A673 (cell line): ENCODE data around the gene FUBP3. TPM values are rescaled to one million over a fixed set of nuclear protein-coding genes. Genes with fewer than 3 reads are reported as not detected.

Source experiments
- BruUV-seq: library from RNA; stranded (reverse); fragments of 400-500 nt; replicated peaks from 2 replicates; lab custom pipeline; 2021; lab: Mats Ljungman, UMichigan
- CTCF ChIA-PET: fragments of 300-600 bp; sonication (Branson Sonifier 250); formaldehyde crosslinking; loops from one replicate; lab custom pipeline; 2022; ENCODE audit warnings: antibody characterized with exemption; lab: Charles Lee
- POLR2A ChIA-PET: fragments of 300-600 bp; sonication (Branson Sonifier 250); formaldehyde crosslinking; loops from one replicate; lab custom pipeline; 2022; ENCODE audit warnings: antibody characterized with exemption; ENCODE audit not compliant: low non-redundant PET; lab: Charles Lee
- DNase-seq: peaks from one replicate; pipeline ENCODE4 v3.0.0-alpha.2; 2015; ENCODE audit warnings: low spot score
- H3K27ac ChIP-seq: fragments of 200-600 bp; sonication (generic); 2 replicates; pipeline ENCODE4 v1.5.1; 2016; ENCODE audit warnings: mixed run types, low read depth, mild to moderate bottlenecking, mixed read lengths, antibody characterized with exemption, low read length; ENCODE audit not compliant: poor library complexity, severe bottlenecking
- H3K27me3 ChIP-seq: fragments of 200-600 bp; sonication (generic); replicated peaks from 2 replicates; pipeline ENCODE4 v1.6.1; 2017; ENCODE audit warnings: mixed run types, low read depth, mild to moderate bottlenecking, mixed read lengths, antibody characterized with exemption, low read length; ENCODE audit not compliant: insufficient read depth, poor library complexity
- H3K36me3 ChIP-seq: fragments of 200-600 bp; sonication (generic); 2 replicates; pipeline ENCODE4 v1.6.1; 2016; ENCODE audit warnings: mixed run types, mild to moderate bottlenecking, mixed read lengths, antibody characterized with exemption, low read length; ENCODE audit not compliant: insufficient read depth, poor library complexity, severe bottlenecking
- H3K4me1 ChIP-seq: fragments of 200-600 bp; sonication (generic); 2 replicates; pipeline ENCODE4 v1.6.1; 2017; ENCODE audit warnings: mixed run types, mild to moderate bottlenecking, mixed read lengths, antibody characterized with exemption, low read length; ENCODE audit not compliant: insufficient read depth, poor library complexity, severe bottlenecking
- H3K4me3 ChIP-seq: fragments of 200-600 bp; sonication (generic); 2 replicates; pipeline ENCODE4 v1.5.1; 2016; ENCODE audit warnings: low read depth, mixed run types, mild to moderate bottlenecking, mixed read lengths, low read length; ENCODE audit not compliant: poor library complexity, severe bottlenecking
- H3K9me3 ChIP-seq: fragments of 200-600 bp; sonication (generic); 2 replicates; pipeline ENCODE4 v1.6.1; 2016; ENCODE audit warnings: mixed run types, low read depth, mild to moderate bottlenecking, mixed read lengths, antibody characterized with exemption, low read length; ENCODE audit not compliant: poor library complexity, severe bottlenecking
- EZH2 ChIP-seq: fragments of 200-600 bp; sonication (generic); IDR thresholded peaks from 2 replicates; pipeline ENCODE4 v1.6.1; 2017; ENCODE audit warnings: borderline replicate concordance, low read depth, mild to moderate bottlenecking, mixed read lengths, antibody characterized with exemption, low read length; ENCODE audit not compliant: poor library complexity, severe bottlenecking
- intact Hi-C: fragments of 100-400 bp; cut with micrococcal nuclease; formaldehyde crosslinking; loops from one replicate; pipeline ENCODE4 v1.10.0; 2022; ENCODE audit not compliant: unreplicated experiment
- total RNA-seq: library from RNA; stranded (reverse); gene quantifications from 2 replicates; pipeline ENCODE4 v1.2.3, GENCODE V29; 2021
- TF ChIP-seq, protein P1 (sequence below): fragments of 300-800, 200-600 bp; sonication (generic); conservative IDR thresholded peaks from 2 replicates; pipeline ENCODE4 v1.5.1; 2017; ENCODE audit warnings: low read depth, mild to moderate bottlenecking, antibody characterized with exemption, low read length, moderate library complexity, mixed read lengths

Gene FUBP3
- total RNA-seq, 1 experiment from 2014 or later = 80.4 TPM

DNA sequence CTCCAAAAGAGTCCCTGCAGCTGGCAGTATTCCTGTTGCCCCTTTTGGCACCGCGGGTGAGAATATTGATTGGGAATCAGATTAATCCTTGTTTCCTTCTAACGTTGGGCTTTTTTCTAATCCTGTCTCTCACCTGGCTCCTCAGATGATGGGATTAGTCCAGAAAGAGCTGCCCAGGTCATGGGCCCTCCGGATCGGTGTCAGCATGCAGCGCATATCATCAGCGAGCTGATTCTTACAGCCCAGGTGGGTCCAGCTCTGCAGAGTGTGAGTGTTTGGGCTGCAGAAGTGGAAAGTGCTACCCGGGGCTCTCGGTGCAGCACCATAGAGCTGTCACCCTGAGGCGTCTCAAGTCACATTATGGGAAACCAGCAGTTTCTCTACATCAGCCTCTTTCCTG is 44.1 kb downstream of the FUBP3 start:
- H3K36me3 ChIP-seq = peaks cover 88% of the 10 kb centered on the region

DNA sequence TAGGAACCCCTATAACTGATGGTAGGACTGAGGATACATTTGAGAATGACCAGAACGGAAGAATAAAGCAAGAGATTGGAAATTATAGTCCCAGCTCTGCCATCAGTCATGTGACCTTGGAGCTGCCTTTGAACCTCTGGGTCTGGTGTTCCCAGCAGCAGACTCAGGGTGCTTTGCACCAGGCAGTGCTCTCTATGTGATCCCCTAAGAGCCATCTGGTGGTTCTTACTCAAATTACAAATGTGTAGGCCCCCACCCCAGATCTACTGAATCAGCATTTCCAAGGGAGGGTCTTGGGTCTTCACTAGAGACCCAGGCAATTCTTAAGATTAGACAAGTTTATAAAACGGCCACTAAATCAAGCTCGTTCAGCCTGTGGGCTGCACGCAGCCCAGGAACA is 44.8 kb downstream of the FUBP3 start:
- no peak overlapping the region for H3K27ac ChIP-seq
- no peak overlapping the region for H3K4me3 ChIP-seq
- no peak for TF ChIP-seq EZH2
- TF ChIP-seq, protein P1, sequence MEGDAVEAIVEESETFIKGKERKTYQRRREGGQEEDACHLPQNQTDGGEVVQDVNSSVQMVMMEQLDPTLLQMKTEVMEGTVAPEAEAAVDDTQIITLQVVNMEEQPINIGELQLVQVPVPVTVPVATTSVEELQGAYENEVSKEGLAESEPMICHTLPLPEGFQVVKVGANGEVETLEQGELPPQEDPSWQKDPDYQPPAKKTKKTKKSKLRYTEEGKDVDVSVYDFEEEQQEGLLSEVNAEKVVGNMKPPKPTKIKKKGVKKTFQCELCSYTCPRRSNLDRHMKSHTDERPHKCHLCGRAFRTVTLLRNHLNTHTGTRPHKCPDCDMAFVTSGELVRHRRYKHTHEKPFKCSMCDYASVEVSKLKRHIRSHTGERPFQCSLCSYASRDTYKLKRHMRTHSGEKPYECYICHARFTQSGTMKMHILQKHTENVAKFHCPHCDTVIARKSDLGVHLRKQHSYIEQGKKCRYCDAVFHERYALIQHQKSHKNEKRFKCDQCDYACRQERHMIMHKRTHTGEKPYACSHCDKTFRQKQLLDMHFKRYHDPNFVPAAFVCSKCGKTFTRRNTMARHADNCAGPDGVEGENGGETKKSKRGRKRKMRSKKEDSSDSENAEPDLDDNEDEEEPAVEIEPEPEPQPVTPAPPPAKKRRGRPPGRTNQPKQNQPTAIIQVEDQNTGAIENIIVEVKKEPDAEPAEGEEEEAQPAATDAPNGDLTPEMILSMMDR = no peak
- peaks cover 81% of the 10 kb centered on the region for H3K36me3 ChIP-seq
- CTCF ChIA-PET = no interaction called here
- no peaks in the 10 kb centered on the region for H3K4me1 ChIP-seq
- BruUV-seq = no TSS peak
- H3K9me3 ChIP-seq = no peaks in the 10 kb centered on the region
- H3K27me3 ChIP-seq = no peaks in the 10 kb centered on the region
- intact Hi-C loops = no loop called here
- POLR2A ChIA-PET = no interaction called here
- no peak for DNase-seq

More for the DNA sequence above, 44.1 kb downstream of the FUBP3 start:
- H3K4me1 ChIP-seq = no peaks in the 10 kb centered on the region
- DNase-seq = no peak
- POLR2A ChIA-PET = no interaction called here
- H3K27me3 ChIP-seq = no peaks in the 10 kb centered on the region
- no TSS peak for BruUV-seq
- H3K4me3 ChIP-seq = no peak overlapping the region
- TF ChIP-seq EZH2 = no peak
- TF ChIP-seq, protein P1 = no peak
- intact Hi-C loops = no loop called here
- H3K9me3 ChIP-seq = no peaks in the 10 kb centered on the region
- CTCF ChIA-PET = no interaction called here
- no peak overlapping the region for H3K27ac ChIP-seq

DNA sequence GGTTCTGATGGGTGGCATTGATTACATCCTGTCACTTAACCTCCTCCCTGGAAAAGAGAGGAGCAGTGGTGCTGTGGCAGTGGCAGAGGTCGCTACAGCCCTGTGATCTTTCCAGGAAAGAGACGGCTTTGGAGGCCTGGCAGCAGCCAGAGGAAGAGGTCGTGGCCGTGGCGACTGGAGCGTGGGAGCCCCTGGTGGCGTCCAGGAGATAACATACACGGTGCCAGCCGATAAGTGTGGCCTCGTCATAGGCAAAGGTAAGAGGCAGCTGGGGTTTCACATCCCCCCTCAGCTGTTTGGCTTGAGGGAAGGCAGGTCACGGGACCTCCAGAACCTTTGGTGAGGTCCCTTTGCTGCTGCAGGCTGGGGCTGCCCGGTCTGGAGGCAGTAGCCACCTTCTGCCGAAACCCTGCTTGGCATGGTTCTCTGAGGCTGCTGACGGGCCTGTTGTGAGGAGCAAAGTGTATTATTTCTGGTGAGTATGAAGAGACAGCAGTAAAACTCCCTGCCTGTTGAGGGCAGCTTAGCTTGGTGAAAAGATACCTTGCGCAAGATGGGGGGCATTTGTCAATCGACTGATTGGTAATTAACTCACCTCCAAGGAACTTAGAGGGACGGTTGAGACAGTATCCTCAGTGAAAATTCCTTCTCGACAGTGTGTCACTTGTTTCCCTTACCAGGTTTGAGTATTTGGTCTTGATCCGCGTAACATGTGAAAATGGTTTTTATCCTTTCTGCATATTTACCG is 47.0 kb downstream of the FUBP3 start:
- no peak overlapping the region for H3K4me3 ChIP-seq
- H3K27ac ChIP-seq = no peak overlapping the region
- intact Hi-C loops = no loop called here
- peaks cover 75% of the 10 kb centered on the region for H3K36me3 ChIP-seq
- no peaks in the 10 kb centered on the region for H3K9me3 ChIP-seq
- TF ChIP-seq EZH2 = no peak
- TF ChIP-seq, protein P1 = no peak
- DNase-seq = no peak
- POLR2A ChIA-PET = no interaction called here
- CTCF ChIA-PET = no interaction called here
- no peaks in the 10 kb centered on the region for H3K4me1 ChIP-seq
- BruUV-seq = no TSS peak
- H3K27me3 ChIP-seq = no peaks in the 10 kb centered on the region
